Mesenchymal stem cell (in vitro differentiated cells and primary cell): ENCODE results near the gene RABGAP1L.

Experiments used
- DNase-seq: peaks from one replicate; pipeline ENCODE4 v3.0.0-alpha.2; 2013
- H2AFZ ChIP-seq: one replicate; pipeline ENCODE4 v1.6.1; 2013; ENCODE audit warnings: low read depth, mild to moderate bottlenecking, control low read depth, inconsistent platforms, low read length, moderate library complexity
- H2AK5ac ChIP-seq: 2 replicates; pipeline ENCODE4 v1.6.1; 2013; ENCODE audit warnings: low read length, moderate library complexity, mild to moderate bottlenecking, inconsistent platforms; ENCODE audit not compliant: severe bottlenecking
- H2BK120ac ChIP-seq: one replicate; pipeline ENCODE4 v1.6.1; 2013; ENCODE audit warnings: low read depth, mild to moderate bottlenecking, inconsistent platforms, low read length, moderate library complexity
- H2BK12ac ChIP-seq, 2 experiments: one replicate each; pipeline ENCODE4 v1.6.1; 2013; ENCODE audit warnings: inconsistent platforms in 2 of 2, low read length in 2 of 2, mild to moderate bottlenecking in 2 of 2, moderate library complexity in 2 of 2, control low read depth in 1 of 2
- H2BK15ac ChIP-seq: one replicate; pipeline ENCODE4 v1.6.1; 2013; ENCODE audit warnings: mild to moderate bottlenecking, low read depth, inconsistent platforms; ENCODE audit not compliant: poor library complexity, severe bottlenecking
- H2BK5ac ChIP-seq: 2 replicates; pipeline ENCODE4 v1.6.1; 2013; ENCODE audit warnings: low read depth, mild to moderate bottlenecking, low read length, control low read depth, inconsistent platforms; ENCODE audit not compliant: poor library complexity, severe bottlenecking
- H3K14ac ChIP-seq, 2 experiments: one replicate each; pipeline ENCODE4 v1.6.1; 2013; ENCODE audit warnings: inconsistent platforms in 2 of 2, low read length in 2 of 2, control low read depth in 1 of 2, mild to moderate bottlenecking in 1 of 2, moderate library complexity in 1 of 2
- H3K18ac ChIP-seq, 2 experiments: one replicate each; pipeline ENCODE4 v1.6.1; 2013; ENCODE audit warnings: inconsistent platforms in 2 of 2, low read length in 2 of 2, control low read depth in 1 of 2, low read depth in 1 of 2, mild to moderate bottlenecking in 1 of 2
- H3K23ac ChIP-seq, 2 experiments: one replicate each; pipeline ENCODE4 v1.6.1; 2013; ENCODE audit warnings: inconsistent platforms in 2 of 2, low read length in 2 of 2, mild to moderate bottlenecking in 2 of 2, moderate library complexity in 2 of 2, control low read depth in 1 of 2
- H3K27ac ChIP-seq: 2 replicates; pipeline ENCODE4 v1.5.1; 2013; ENCODE audit warnings: mild to moderate bottlenecking, moderate library complexity, low read length, control low read depth, inconsistent platforms; ENCODE audit not compliant: poor library complexity, severe bottlenecking
- H3K27me3 ChIP-seq, 2 experiments: 2 replicates each; pipeline versions ENCODE4 v1.6.1 to v1.7.0; 2013; ENCODE audit warnings: low read length in 2 of 2, mild to moderate bottlenecking in 2 of 2, moderate library complexity in 2 of 2, control low read depth in 1 of 2, inconsistent platforms in 1 of 2; ENCODE audit not compliant: control insufficient read depth in 1 of 2, insufficient read depth in 1 of 2
- H3K36me3 ChIP-seq, 2 experiments: 2 replicates each; pipeline versions ENCODE4 v1.6.1 to v1.7.0; 2013; ENCODE audit warnings: low read length in 2 of 2, control low read depth in 1 of 2, inconsistent platforms in 1 of 2, low read depth in 1 of 2, mild to moderate bottlenecking in 1 of 2; ENCODE audit not compliant: insufficient read depth in 2 of 2, control insufficient read depth in 1 of 2
- H3K4ac ChIP-seq, 2 experiments: one replicate each; pipeline ENCODE4 v1.6.1; 2013; ENCODE audit warnings: inconsistent platforms in 2 of 2, low read length in 2 of 2, mild to moderate bottlenecking in 2 of 2, moderate library complexity in 2 of 2, control low read depth in 1 of 2, low read depth in 1 of 2
- H3K4me1 ChIP-seq: 2 replicates; pipeline ENCODE4 v1.6.1; 2013; ENCODE audit warnings: low read depth, low read length, control low read depth; ENCODE audit not compliant: control insufficient read depth, insufficient read depth
- H3K4me2 ChIP-seq: 2 replicates; pipeline ENCODE4 v1.6.1; 2013; ENCODE audit warnings: low read length, mild to moderate bottlenecking, inconsistent platforms; ENCODE audit not compliant: poor library complexity, severe bottlenecking
- H3K4me3 ChIP-seq, 2 experiments: 2 replicates each; pipeline versions ENCODE4 v1.5.1 to v1.7.0; 2013; ENCODE audit warnings: low read length in 2 of 2, mild to moderate bottlenecking in 2 of 2, control low read depth in 1 of 2, low read depth in 1 of 2; ENCODE audit not compliant: insufficient read depth in 1 of 2
- H3K79me1 ChIP-seq: replicated peaks from 2 replicates; pipeline ENCODE4 v1.6.1; 2013; ENCODE audit warnings: mild to moderate bottlenecking, control low read depth, low read length, inconsistent platforms; ENCODE audit not compliant: poor library complexity, severe bottlenecking
- H3K9ac ChIP-seq: 2 replicates; pipeline ENCODE4 v1.7.0; 2013; ENCODE audit warnings: mild to moderate bottlenecking, low read length, moderate library complexity
- H3K9me3 ChIP-seq: 2 replicates; pipeline ENCODE4 v1.7.0; 2013; ENCODE audit warnings: mild to moderate bottlenecking, low read length; ENCODE audit not compliant: control insufficient read depth
- H4K8ac ChIP-seq: one replicate; pipeline ENCODE4 v1.6.1; 2013; ENCODE audit warnings: inconsistent platforms, mild to moderate bottlenecking, low read length, moderate library complexity
- H4K91ac ChIP-seq: one replicate; pipeline ENCODE4 v1.6.1; 2013; ENCODE audit warnings: mild to moderate bottlenecking, low read length, inconsistent platforms
- WGBS: methylation state at CpG from one replicate; pipeline ENCODE4 v1.1.7; 2013; ENCODE audit warnings: mixed read lengths; 5-methylcytosine and 5-hydroxymethylcytosine counted together

The RABGAP1L gene

DNA sequence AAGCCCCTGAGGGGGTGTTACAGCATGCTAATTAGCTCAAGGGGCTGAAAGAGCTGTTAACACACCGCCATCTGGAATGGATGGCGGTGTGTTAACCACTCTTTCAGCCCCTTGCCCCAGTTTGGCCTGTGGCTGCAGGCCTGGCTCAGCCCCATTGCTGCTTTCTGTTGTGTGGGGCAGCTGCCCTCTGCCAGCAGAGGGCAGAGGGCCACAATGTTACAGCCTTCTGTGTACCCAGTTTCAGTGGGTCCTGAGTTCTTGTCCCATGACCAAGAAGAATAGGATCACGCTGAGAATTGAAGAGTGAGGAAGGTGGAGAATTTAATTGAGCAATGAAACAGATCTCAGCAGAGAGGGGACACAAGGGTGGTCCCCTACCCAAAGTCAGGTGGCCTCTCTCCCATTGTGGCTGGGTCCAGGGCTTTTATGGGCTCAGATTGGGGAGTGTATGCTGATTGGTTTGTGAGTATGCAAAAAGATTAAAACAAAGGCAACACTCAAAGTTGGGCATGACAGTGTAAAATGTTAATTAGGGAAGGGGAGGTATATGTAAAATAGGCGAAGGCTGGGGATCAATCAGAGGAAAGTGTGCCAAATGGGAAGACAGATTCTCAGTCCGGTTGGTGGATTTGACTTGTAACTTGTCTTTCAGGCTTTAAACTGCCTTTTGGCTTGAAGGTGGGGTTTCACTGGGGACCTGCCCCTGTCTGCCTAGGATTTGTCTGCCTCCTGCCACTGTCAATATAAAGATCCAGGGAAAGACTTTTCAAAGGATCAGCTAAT lies 142.2 kb downstream of the RABGAP1L start:
- Histone ChIP-seq H2AFZ (no peak overlapping the region), H3K27ac (no peak overlapping the region), H3K23ac (no peak overlapping the region), H4K91ac (no peak overlapping the region), H2AK5ac (no peak overlapping the region), H3K4me3 (no peak overlapping the region), H3K36me3 (peaks cover 0 to 3% of the 10 kb centered on the region in 2 experiments), H3K14ac (no peak overlapping the region), H3K4me2 (no peak overlapping the region), H3K9ac (no peak overlapping the region), H3K18ac (no peak overlapping the region), H4K8ac (no peak overlapping the region), H3K4me1 (no peaks in the 10 kb centered on the region), H3K4ac (no peak overlapping the region), H3K27me3 (no peaks in the 10 kb centered on the region), H3K9me3 (no peaks in the 10 kb centered on the region), H2BK12ac (no peak overlapping the region), H2BK5ac (no peak overlapping the region), H3K79me1 (peaks cover 10% of the 10 kb centered on the region), H2BK120ac (no peak overlapping the region), H2BK15ac (no peak overlapping the region)
- DNase-seq, result no peak
- WGBS, result 81% methylated on average over 5 of the region's 5 CpGs

DNA sequence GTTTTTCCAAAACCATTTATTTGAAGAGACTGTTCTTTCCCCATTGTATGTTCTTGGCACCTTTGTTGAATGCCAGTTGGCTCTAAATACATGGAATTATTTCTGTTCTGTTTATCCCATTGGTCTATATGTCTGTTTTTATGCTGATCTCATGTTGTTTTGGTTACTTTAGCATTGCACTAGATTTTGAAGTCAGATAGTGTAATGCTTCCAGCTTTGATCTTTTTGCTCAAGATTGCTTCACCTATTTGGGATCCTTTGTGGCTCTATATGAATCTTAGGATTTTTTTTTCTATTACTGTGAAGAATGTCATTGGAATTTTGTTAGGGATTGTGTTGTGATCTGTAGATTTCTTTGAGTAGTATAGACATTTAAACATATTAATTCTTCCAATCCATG lies 149.3 kb downstream of the RABGAP1L start:
- Histone ChIP-seq H3K4me2 (no peak overlapping the region), H3K4me3 (no peak overlapping the region), H2BK5ac (no peak overlapping the region), H2BK120ac (no peak overlapping the region), H3K18ac (no peak overlapping the region), H3K14ac (no peak overlapping the region), H4K91ac (no peak overlapping the region), H3K4ac (no peak overlapping the region), H2AFZ (no peak overlapping the region), H3K79me1 (peaks cover 4% of the 10 kb centered on the region), H3K27ac (no peak overlapping the region), H3K23ac (no peak overlapping the region), H2BK15ac (no peak overlapping the region), H3K36me3 (peaks cover 0 to 5% of the 10 kb centered on the region in 2 experiments), H3K9ac (no peak overlapping the region), H3K27me3 (no peaks in the 10 kb centered on the region), H2AK5ac (no peak overlapping the region), H3K9me3 (peaks cover 18% of the 10 kb centered on the region), H4K8ac (no peak overlapping the region), H2BK12ac (no peak overlapping the region), H3K4me1 (no peaks in the 10 kb centered on the region)
- no peak for DNase-seq

DNA sequence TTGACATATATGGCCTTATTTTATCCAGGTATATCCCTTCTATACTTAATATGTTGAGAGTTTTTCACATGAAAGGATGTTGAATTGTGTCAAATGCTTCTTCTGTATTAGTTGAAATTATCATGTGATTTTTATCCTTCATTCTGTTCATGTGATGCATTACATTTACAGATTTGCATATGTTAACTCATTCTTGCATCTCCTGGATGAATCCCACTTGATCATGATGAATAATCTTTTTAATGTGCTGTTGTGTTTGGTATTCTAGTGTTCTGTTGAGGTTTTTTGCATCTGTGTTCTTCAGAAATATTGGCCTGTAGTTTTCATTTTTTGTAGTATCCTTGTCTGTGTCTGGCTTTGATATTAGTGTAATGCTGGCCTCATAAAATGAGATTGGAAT lies 150.2 kb downstream of the RABGAP1L start:
- H3K14ac ChIP-seq, result no peak overlapping the region
- no peak overlapping the region for H2AK5ac ChIP-seq
- H3K18ac ChIP-seq, result no peak overlapping the region
- no peak overlapping the region for H2AFZ ChIP-seq
- peaks cover 4% of the 10 kb centered on the region for H3K79me1 ChIP-seq
- no peak for DNase-seq
- no peak overlapping the region for H3K23ac ChIP-seq
- H3K4me1 ChIP-seq, result no peaks in the 10 kb centered on the region
- no peak overlapping the region for H3K4ac ChIP-seq
- peaks cover 0 to 5% of the 10 kb centered on the region in 2 experiments for H3K36me3 ChIP-seq
- no peak overlapping the region for H4K8ac ChIP-seq
- H2BK12ac ChIP-seq, result no peak overlapping the region
- H4K91ac ChIP-seq, result no peak overlapping the region
- H3K4me3 ChIP-seq, result no peak overlapping the region
- no peak overlapping the region for H3K4me2 ChIP-seq
- H2BK15ac ChIP-seq, result no peak overlapping the region
- H3K9ac ChIP-seq, result no peak overlapping the region
- H3K27ac ChIP-seq, result no peak overlapping the region
- peaks cover 26% of the 10 kb centered on the region for H3K9me3 ChIP-seq
- no peak overlapping the region for H2BK5ac ChIP-seq
- H2BK120ac ChIP-seq, result no peak overlapping the region
- H3K27me3 ChIP-seq, result no peaks in the 10 kb centered on the region

DNA sequence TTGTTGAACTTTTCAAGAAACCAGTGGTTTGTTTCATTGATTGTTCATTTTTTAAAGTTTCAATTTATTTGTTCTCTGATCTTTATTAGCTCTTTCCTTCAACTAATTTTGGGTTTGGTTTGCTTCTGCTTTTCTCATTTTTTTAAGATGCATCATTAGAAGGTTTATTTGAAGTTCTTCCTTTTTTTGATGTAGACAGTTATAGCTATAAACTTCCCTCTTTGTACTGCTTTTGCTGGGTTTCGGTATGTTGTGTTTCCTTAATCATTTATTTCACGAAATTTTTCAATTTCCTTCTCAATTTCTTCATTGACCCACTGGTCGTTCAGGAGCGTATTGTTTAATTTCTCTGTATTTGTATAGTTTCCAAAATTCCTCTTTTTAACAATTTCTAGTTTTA lies 155.1 kb downstream of the RABGAP1L start:
- peaks cover 11% of the 10 kb centered on the region for H3K79me1 ChIP-seq
- H2BK12ac ChIP-seq, result no peak overlapping the region
- peak overlapping the region in 1 of 2 experiments; percentile 14 for H3K4me3 ChIP-seq
- H3K27me3 ChIP-seq, result no peaks in the 10 kb centered on the region
- DNase-seq, result no peak
- no peaks in the 10 kb centered on the region for H3K4me1 ChIP-seq
- H4K91ac ChIP-seq, result no peak overlapping the region
- peaks cover 47% of the 10 kb centered on the region for H3K9me3 ChIP-seq
- no peak overlapping the region for H2AFZ ChIP-seq
- H3K27ac ChIP-seq, result no peak overlapping the region
- no peak overlapping the region for H3K18ac ChIP-seq
- no peak overlapping the region for H2BK15ac ChIP-seq
- no peak overlapping the region for H3K4ac ChIP-seq
- no peak overlapping the region for H4K8ac ChIP-seq
- H3K4me2 ChIP-seq, result no peak overlapping the region
- H2BK5ac ChIP-seq, result no peak overlapping the region
- no peak overlapping the region for H3K9ac ChIP-seq
- no CpG with 5 or more reads among the region's 4 CpGs for WGBS
- H3K23ac ChIP-seq, result no peak overlapping the region
- H3K36me3 ChIP-seq, result no peaks in the 10 kb centered on the region
- no peak overlapping the region for H2BK120ac ChIP-seq
- H2AK5ac ChIP-seq, result no peak overlapping the region
- no peak overlapping the region for H3K14ac ChIP-seq
